ENCODE data around the gene AP1M1. TPM values are rescaled to one million over a fixed set of nuclear protein-coding genes. Genes with fewer than 3 reads are reported as not detected.

Gene AP1M1
- total RNA-seq, 4 donors from 2014 or later: 21.2 to 80.9 (median 32.7) TPM

GRCh38 chr19:16207490-16208025 lies 9.8 kb downstream of the AP1M1 start:
- H3K27ac ChIP-seq: no peak overlapping the region
- no peak for DNase-seq
- no peaks in the 10 kb centered on the region for H3K27me3 ChIP-seq
- no peaks in the 10 kb centered on the region for H3K36me3 ChIP-seq
- no peaks in the 10 kb centered on the region for H3K4me1 ChIP-seq
- TF ChIP-seq POLR2A (IDR thresholded peaks at IDR 0.05) (no peak), CTCF (IDR thresholded peaks at IDR 0.05) (no peak)
- no peaks in the 10 kb centered on the region for H3K9me3 ChIP-seq
- intact Hi-C loops (cut with DNase I; ENCODE audit: low total_unique reads): no loop called here
- H3K4me3 ChIP-seq: no peak overlapping the region

- intact Hi-C loops (cut with DNase I; ENCODE audit: low total_unique reads): no loop called here
- Histone ChIP-seq H3K27ac (no peak overlapping the region), H3K9me3 (no peaks in the 10 kb centered on the region), H3K4me3 (no peak overlapping the region), H3K27me3 (no peaks in the 10 kb centered on the region), H3K36me3 (no peaks in the 10 kb centered on the region), H3K4me1 (no peaks in the 10 kb centered on the region)
- DNase-seq: no peak
- TF ChIP-seq CTCF (IDR thresholded peaks at IDR 0.05): no peak
- no peak for TF ChIP-seq POLR2A (IDR thresholded peaks at IDR 0.05)
Measured at GRCh38 chr19:16208064-16208759, 10.5 kb downstream of the AP1M1 start.

GRCh38 chr19:16208847-16209665 lies 11.3 kb downstream of the AP1M1 start:
- DNase-seq: no peak
- intact Hi-C loops (cut with DNase I; ENCODE audit: low total_unique reads): no loop called here

GRCh38 chr19:16210168-16210567 lies 12.5 kb downstream of the AP1M1 start:
- TF ChIP-seq POLR2A (IDR thresholded peaks at IDR 0.05): no peak
- TF ChIP-seq CTCF (IDR thresholded peaks at IDR 0.05): no peak
- H3K27me3 ChIP-seq: no peaks in the 10 kb centered on the region
- no peaks in the 10 kb centered on the region for H3K4me1 ChIP-seq
- H3K36me3 ChIP-seq: no peaks in the 10 kb centered on the region
- H3K4me3 ChIP-seq: no peak overlapping the region
- no peak overlapping the region for H3K27ac ChIP-seq
- intact Hi-C loops (cut with DNase I; ENCODE audit: low total_unique reads): no loop called here
- no peaks in the 10 kb centered on the region for H3K9me3 ChIP-seq
- no peak for DNase-seq

More at GRCh38 chr19:16208847-16209665, 11.3 kb downstream of the AP1M1 start:
- H3K4me1 ChIP-seq: no peaks in the 10 kb centered on the region
- H3K4me3 ChIP-seq: no peak overlapping the region
- H3K27me3 ChIP-seq: no peaks in the 10 kb centered on the region
- no peaks in the 10 kb centered on the region for H3K36me3 ChIP-seq
- no peaks in the 10 kb centered on the region for H3K9me3 ChIP-seq
- no peak overlapping the region for H3K27ac ChIP-seq
- TF ChIP-seq POLR2A (IDR thresholded peaks at IDR 0.05): no peak
- no peak for TF ChIP-seq CTCF (IDR thresholded peaks at IDR 0.05)

GRCh38 chr19:16213076-16213475 lies 15.4 kb downstream of the AP1M1 start:
- DNase-seq: no peak
- TF ChIP-seq CTCF (IDR thresholded peaks at IDR 0.05) (no peak), POLR2A (IDR thresholded peaks at IDR 0.05) (no peak)
- Histone ChIP-seq H3K4me1 (no peaks in the 10 kb centered on the region), H3K27me3 (no peaks in the 10 kb centered on the region), H3K27ac (no peak overlapping the region), H3K36me3 (no peaks in the 10 kb centered on the region), H3K9me3 (no peaks in the 10 kb centered on the region), H3K4me3 (no peak overlapping the region)
- intact Hi-C loops (cut with DNase I; ENCODE audit: low total_unique reads): no loop called here

Measured in uterus (tissue), 4 donors.